ENCODE measurements around the gene ABCC8.

- TF ChIP-seq CSRNP3 (CRISPR knock-in tag; IDR thresholded peaks at IDR 0.05) (no peak), ZFP3 (CRISPR knock-in tag; IDR thresholded peaks at IDR 0.05) (no peak), PPARA (CRISPR knock-in tag; IDR thresholded peaks at IDR 0.05; ENCODE audit: borderline replicate concordance) (no peak), ZFP30 (CRISPR knock-in tag; IDR thresholded peaks at IDR 0.05) (no peak), TCF4 (CRISPR knock-in tag; IDR thresholded peaks at IDR 0.05; ENCODE audit: borderline replicate concordance) (no peak), OSR1 (CRISPR knock-in tag; IDR thresholded peaks at IDR 0.05) (no peak)
Observed at GRCh38 chr11:17387811-17388210, 88.8 kb downstream of the ABCC8 start.

Measured in SK-N-SH treated with all-trans-retinoic acid at 6 μM for 48 hours (cell line).